Measurements from ENCODE around the gene RAP1B. TPM values are rescaled to one million over a fixed set of nuclear protein-coding genes. Genes with fewer than 3 reads are reported as not detected.

The RAP1B gene
- total and polyA plus RNA-seq, 9 of the 15 experiments (the other 6 are each of a cell fraction or from before 2014, with no cell fraction given): 107 to 309 (median 170) TPM

DNA sequence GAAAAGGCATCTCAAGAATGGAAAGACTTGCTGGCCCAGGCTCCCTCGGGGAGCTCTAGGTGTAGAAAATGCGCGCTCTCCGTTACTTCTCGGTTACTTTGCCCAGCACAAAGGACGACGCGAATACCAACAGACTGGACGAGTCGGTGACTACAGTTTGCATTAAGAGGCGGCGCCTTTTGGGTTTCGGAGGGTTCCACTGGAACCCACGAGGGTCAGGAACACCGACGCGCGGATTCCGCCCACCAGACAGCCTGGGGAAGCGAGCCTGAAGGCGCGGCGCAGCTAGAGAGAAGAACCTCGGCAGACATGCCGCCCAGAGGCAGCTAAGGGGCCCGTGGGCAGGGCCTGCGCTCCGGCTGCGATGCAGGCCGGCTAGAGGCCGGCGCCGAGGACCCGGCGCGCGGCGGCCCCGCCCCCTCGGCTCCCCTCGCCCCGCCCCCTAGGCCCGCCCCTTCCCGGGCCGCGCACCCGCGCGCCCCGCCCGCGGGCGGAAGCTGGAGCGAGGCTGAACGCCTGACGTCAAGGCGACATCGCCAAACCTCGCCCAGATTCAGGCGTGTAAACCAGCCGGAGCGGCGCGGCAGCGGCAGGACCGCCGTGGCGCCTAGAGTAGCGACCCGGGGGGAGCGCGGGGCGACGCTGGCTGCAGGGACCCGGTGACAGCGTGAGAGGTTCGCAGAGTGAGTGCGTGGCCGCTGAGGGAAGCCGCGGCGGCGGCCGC lies at the start of gene RAP1B (continued):
- TF ChIP-seq, protein P1, sequence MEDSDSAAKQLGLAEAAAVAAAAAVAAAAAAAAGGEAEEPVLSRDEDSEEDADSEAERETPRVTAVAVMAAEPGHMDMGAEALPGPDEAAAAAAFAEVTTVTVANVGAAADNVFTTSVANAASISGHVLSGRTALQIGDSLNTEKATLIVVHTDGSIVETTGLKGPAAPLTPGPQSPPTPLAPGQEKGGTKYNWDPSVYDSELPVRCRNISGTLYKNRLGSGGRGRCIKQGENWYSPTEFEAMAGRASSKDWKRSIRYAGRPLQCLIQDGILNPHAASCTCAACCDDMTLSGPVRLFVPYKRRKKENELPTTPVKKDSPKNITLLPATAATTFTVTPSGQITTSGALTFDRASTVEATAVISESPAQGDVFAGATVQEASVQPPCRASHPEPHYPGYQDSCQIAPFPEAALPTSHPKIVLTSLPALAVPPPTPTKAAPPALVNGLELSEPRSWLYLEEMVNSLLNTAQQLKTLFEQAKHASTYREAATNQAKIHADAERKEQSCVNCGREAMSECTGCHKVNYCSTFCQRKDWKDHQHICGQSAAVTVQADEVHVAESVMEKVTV (CRISPR knock-in tag; IDR thresholded peaks at IDR 0.05): no peak
- TF ChIP-seq RB1 (IDR thresholded peaks at IDR 0.05; ENCODE audit: low read depth) (peak; percentile 72), MTA3 (IDR thresholded peaks at IDR 0.05; ENCODE audit: borderline replicate concordance) (0 out of 2 replicates have a peak, but pooled peaks have one; percentile 47), NUFIP1 (IDR thresholded peaks at IDR 0.05; ENCODE audit: partially characterized antibody) (no peak), TEAD1 (CRISPR knock-in tag; IDR thresholded peaks at IDR 0.05) (peak in 1 of 2 experiments; percentile 62; a peak in 1 of 4 replicates), SREBF1 (IDR thresholded peaks at IDR 0.05; ENCODE audit: borderline replicate concordance, low read depth, low read length) (no peak), DMBX1 (CRISPR knock-in tag; IDR thresholded peaks at IDR 0.05; ENCODE audit: borderline replicate concordance) (no peak), FOXA1 (IDR thresholded peaks at IDR 0.05; ENCODE audit: borderline replicate concordance) (no peak), MYBL2 (IDR thresholded peaks at IDR 0.05; ENCODE audit: low read depth) (no peak), MYBL2 (CRISPR knock-in tag; IDR thresholded peaks at IDR 0.05; ENCODE audit: borderline replicate concordance) (no peak), MED1 (CRISPR knock-in tag; IDR thresholded peaks at IDR 0.05; ENCODE audit: borderline replicate concordance) (no peak), MEF2A (IDR thresholded peaks at IDR 0.05; ENCODE audit: control insufficient read depth, low read depth, low read length) (no peak)
- TF ChIP-seq, protein P2, sequence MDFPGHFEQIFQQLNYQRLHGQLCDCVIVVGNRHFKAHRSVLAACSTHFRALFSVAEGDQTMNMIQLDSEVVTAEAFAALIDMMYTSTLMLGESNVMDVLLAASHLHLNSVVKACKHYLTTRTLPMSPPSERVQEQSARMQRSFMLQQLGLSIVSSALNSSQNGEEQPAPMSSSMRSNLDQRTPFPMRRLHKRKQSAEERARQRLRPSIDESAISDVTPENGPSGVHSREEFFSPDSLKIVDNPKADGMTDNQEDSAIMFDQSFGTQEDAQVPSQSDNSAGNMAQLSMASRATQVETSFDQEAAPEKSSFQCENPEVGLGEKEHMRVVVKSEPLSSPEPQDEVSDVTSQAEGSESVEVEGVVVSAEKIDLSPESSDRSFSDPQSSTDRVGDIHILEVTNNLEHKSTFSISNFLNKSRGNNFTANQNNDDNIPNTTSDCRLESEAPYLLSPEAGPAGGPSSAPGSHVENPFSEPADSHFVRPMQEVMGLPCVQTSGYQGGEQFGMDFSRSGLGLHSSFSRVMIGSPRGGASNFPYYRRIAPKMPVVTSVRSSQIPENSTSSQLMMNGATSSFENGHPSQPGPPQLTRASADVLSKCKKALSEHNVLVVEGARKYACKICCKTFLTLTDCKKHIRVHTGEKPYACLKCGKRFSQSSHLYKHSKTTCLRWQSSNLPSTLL (IDR thresholded peaks at IDR 0.05): no peak
- TF ChIP-seq, protein P3, sequence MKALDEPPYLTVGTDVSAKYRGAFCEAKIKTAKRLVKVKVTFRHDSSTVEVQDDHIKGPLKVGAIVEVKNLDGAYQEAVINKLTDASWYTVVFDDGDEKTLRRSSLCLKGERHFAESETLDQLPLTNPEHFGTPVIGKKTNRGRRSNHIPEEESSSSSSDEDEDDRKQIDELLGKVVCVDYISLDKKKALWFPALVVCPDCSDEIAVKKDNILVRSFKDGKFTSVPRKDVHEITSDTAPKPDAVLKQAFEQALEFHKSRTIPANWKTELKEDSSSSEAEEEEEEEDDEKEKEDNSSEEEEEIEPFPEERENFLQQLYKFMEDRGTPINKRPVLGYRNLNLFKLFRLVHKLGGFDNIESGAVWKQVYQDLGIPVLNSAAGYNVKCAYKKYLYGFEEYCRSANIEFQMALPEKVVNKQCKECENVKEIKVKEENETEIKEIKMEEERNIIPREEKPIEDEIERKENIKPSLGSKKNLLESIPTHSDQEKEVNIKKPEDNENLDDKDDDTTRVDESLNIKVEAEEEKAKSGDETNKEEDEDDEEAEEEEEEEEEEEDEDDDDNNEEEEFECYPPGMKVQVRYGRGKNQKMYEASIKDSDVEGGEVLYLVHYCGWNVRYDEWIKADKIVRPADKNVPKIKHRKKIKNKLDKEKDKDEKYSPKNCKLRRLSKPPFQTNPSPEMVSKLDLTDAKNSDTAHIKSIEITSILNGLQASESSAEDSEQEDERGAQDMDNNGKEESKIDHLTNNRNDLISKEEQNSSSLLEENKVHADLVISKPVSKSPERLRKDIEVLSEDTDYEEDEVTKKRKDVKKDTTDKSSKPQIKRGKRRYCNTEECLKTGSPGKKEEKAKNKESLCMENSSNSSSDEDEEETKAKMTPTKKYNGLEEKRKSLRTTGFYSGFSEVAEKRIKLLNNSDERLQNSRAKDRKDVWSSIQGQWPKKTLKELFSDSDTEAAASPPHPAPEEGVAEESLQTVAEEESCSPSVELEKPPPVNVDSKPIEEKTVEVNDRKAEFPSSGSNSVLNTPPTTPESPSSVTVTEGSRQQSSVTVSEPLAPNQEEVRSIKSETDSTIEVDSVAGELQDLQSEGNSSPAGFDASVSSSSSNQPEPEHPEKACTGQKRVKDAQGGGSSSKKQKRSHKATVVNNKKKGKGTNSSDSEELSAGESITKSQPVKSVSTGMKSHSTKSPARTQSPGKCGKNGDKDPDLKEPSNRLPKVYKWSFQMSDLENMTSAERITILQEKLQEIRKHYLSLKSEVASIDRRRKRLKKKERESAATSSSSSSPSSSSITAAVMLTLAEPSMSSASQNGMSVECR (CRISPR knock-in tag; IDR thresholded peaks at IDR 0.05): 0 out of 2 replicates have a peak, but pooled peaks have one; percentile 59
- TF ChIP-seq, protein P4, sequence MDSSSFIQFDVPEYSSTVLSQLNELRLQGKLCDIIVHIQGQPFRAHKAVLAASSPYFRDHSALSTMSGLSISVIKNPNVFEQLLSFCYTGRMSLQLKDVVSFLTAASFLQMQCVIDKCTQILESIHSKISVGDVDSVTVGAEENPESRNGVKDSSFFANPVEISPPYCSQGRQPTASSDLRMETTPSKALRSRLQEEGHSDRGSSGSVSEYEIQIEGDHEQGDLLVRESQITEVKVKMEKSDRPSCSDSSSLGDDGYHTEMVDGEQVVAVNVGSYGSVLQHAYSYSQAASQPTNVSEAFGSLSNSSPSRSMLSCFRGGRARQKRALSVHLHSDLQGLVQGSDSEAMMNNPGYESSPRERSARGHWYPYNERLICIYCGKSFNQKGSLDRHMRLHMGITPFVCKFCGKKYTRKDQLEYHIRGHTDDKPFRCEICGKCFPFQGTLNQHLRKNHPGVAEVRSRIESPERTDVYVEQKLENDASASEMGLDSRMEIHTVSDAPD (CRISPR knock-in tag; IDR thresholded peaks at IDR 0.05): no peak

Measured in K562 (cell line).